Measurements from ENCODE around the gene DLG4.
"Not testable (repeated sequence)": the region's sequence is repeated elsewhere in the genome, so short reads cannot be mapped to it uniquely, and the experiment has no call there.

The DLG4 gene

GRCh38 chr17:7250695-7251627 is 31.3 kb upstream of the DLG4 start:
- no peak for DNase-seq (ENCODE audit: low spot score)
- POLR2A ChIA-PET (ENCODE audit: low non-redundant PET) = interaction anchor here (0.7 kb wide), 1 partner anchor 9 kb away, joined by 4 read pairs; the partner anchor contains the start of gene GABARAP
- H3K27ac ChIP-seq = peak overlapping the region; percentile 98
- CTCF ChIA-PET = interaction anchor here (0.6 to 1.1 kb wide), 3 partner anchors 12 to 1126 kb away, joined by 3 to 9 read pairs (median 4); partner anchors contain the start of gene PHF23
- no peak for TF ChIP-seq CTCF (conservative IDR thresholded peaks at IDR 0.05; ENCODE audit: low read depth)

DNA sequence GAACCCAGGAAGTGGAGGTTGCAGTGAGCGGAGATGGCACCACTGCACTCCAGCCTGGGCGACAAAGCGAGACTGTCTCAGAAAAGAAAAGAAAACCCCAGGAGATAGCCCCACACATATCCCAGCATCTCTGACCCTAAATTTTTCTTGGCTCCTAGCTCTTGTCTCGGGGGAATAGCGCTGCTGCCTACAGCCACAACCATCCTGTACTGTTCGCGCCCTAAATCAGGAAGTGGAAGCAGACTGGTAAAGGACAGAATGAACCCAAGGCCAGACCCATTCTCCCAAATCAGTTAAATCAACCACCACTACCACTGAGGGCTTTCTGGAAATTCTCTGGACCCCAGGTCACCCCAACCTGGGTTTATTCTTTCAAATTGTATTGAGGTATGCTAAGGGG is 30.2 kb upstream of the DLG4 start:
- peak overlapping the region; percentile 98 for H3K27ac ChIP-seq
- ChIA-PET POLR2A (ENCODE audit: low non-redundant PET) (interaction anchor here (0.6 kb wide), 1 partner anchor 8 kb away, joined by 7 read pairs; no protein-coding TSS in a partner anchor), CTCF (interaction anchor here (1.2 kb wide), 1 partner anchor 8 kb away, joined by 5 read pairs; no protein-coding TSS in a partner anchor)
- no peak for DNase-seq (ENCODE audit: low spot score)
- no peak for TF ChIP-seq CTCF (conservative IDR thresholded peaks at IDR 0.05; ENCODE audit: low read depth)

GRCh38 chr17:7249214-7249613 is 29.6 kb upstream of the DLG4 start:
- no peak for DNase-seq (ENCODE audit: low spot score)
- POLR2A ChIA-PET (ENCODE audit: low non-redundant PET) = interaction anchor here (0.6 kb wide), 1 partner anchor 9 kb away, joined by 7 read pairs; no protein-coding TSS in a partner anchor
- H3K27ac ChIP-seq = peak overlapping the region; percentile 98
- CTCF ChIA-PET = interaction anchor here (1.2 kb wide), 1 partner anchor 7 kb away, joined by 5 read pairs; no protein-coding TSS in a partner anchor
- TF ChIP-seq CTCF (conservative IDR thresholded peaks at IDR 0.05; ENCODE audit: low read depth) = no peak

GRCh38 chr17:7248796-7249195 is 29.2 kb upstream of the DLG4 start:
- no peak for TF ChIP-seq CTCF (conservative IDR thresholded peaks at IDR 0.05; ENCODE audit: low read depth)
- CTCF ChIA-PET = no interaction called here
- DNase-seq (ENCODE audit: low spot score) = no peak
- peak overlapping the region; percentile 98 for H3K27ac ChIP-seq
- POLR2A ChIA-PET (ENCODE audit: low non-redundant PET) = no interaction called here

DNA sequence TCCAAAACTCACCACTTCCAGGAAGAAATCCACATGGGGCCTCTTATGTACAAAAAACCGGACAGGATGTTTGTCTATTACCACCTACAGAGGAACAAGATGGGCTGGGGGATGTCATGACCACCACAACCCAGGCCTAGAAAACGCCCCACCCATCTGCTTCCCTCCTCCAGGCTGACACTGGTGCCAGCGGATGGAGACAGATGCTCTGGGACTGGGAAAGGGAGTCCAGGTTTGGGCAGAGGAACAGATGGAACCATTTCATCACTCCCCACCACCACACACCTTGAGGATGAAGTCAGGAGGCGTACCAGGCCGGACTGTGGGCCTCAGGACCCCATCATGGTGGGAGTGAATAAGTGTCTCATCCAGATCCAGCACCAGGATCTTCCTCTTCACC is 27.1 kb upstream of the DLG4 start:
- TF ChIP-seq CTCF (conservative IDR thresholded peaks at IDR 0.05; ENCODE audit: low read depth) = no peak
- DNase-seq (ENCODE audit: low spot score) = no peak
- H3K27ac ChIP-seq = peak overlapping the region; percentile 28
- CTCF ChIA-PET = no interaction called here
- POLR2A ChIA-PET (ENCODE audit: low non-redundant PET) = no interaction called here

DNA sequence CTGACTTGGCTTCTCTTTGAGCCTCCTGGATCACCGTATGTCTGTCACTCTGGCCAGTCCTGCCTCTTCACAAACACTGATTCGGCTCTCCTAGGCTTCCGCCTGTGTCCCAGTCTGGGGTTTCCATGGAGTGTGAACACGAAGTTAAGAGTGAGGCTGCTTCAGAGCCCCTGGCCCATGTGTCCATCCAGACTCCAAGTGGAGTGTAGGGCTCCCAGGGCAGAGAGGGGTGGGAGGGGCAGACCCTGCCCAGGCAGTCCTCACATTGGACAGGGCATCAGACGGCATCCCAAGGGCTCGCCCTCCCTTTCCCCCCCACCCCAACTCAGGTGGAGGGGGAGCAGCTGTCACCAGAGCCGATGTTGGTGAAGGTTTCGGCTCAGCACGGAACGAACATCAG is 24.2 kb upstream of the DLG4 start:
- DNase-seq (ENCODE audit: low spot score); CTCF ChIA-PET; POLR2A ChIA-PET (ENCODE audit: low non-redundant PET): not testable (repeated sequence)
- peak overlapping the region; percentile 90 for H3K27ac ChIP-seq

GRCh38 chr17:7243453-7243729 is 23.8 kb upstream of the DLG4 start:
- no peak for TF ChIP-seq CTCF (conservative IDR thresholded peaks at IDR 0.05; ENCODE audit: low read depth)
- peak overlapping the region; percentile 90 for H3K27ac ChIP-seq
- ChIA-PET CTCF (no interaction called here), POLR2A (ENCODE audit: low non-redundant PET) (no interaction called here)
- DNase-seq (ENCODE audit: low spot score) = no peak

Data from RWPE1 (cell line).